Activated CD8-positive, alpha-beta T cell treated with anti-CD3 and anti-CD28 coated beads, Interleukin-2, amount 10 ng/mL, durations not matched to agents 7 days and 5 days (primary cell): ENCODE data around the gene SUPT3H. TPM values are rescaled to one million over a fixed set of nuclear protein-coding genes. Genes with fewer than 3 reads are reported as not detected.
A peak's percentile ranks its signal among the peaks of the same experiment; 100 is the strongest.
"Not testable (repeated sequence)": the region's sequence is repeated elsewhere in the genome, so short reads cannot be mapped to it uniquely, and the experiment has no call there.

Source experiments
- ATAC-seq: fragments of 150-1000 bp; cut with Tn5 transposase; one replicate; pipeline ENCODE4 v1.10.0; 2021; ENCODE audit warnings: moderate library complexity
- CTCF ChIA-PET: fragments of 350-600 bp; sonication (Branson Sonifier 250); formaldehyde crosslinking; loops from one replicate; lab custom pipeline; 2021; ENCODE audit warnings: antibody characterized with exemption; lab: Charles Lee
- POLR2A ChIA-PET: fragments of 350-600 bp; sonication (Branson Sonifier 250); formaldehyde crosslinking; loops from one replicate; lab custom pipeline; 2021; ENCODE audit warnings: antibody characterized with exemption; lab: Charles Lee
- DNase-seq: peaks from one replicate; pipeline ENCODE4 v3.0.0-alpha.2; 2020
- H3K27ac Mint-ChIP-seq: one replicate; pipeline ENCODE4 v1.8.0; 2021; ENCODE audit warnings: mild to moderate bottlenecking, mixed read lengths
- H3K27me3 Mint-ChIP-seq: one replicate; pipeline ENCODE4 v1.8.0; 2021; ENCODE audit warnings: low read depth, mixed read lengths
- H3K36me3 Mint-ChIP-seq: one replicate; pipeline ENCODE4 v1.8.0; 2021; ENCODE audit warnings: low read depth, mixed read lengths
- H3K4me1 Mint-ChIP-seq: one replicate; pipeline ENCODE4 v1.8.0; 2021; ENCODE audit warnings: low read depth, mixed read lengths
- H3K4me3 Mint-ChIP-seq: one replicate; pipeline ENCODE4 v1.8.0; 2021; ENCODE audit warnings: mild to moderate bottlenecking, mixed read lengths
- H3K9me3 Mint-ChIP-seq: one replicate; pipeline ENCODE4 v1.8.0; 2022; ENCODE audit warnings: mixed read lengths; ENCODE audit not compliant: insufficient read depth
- total RNA-seq, 2 experiments: library from RNA; stranded (reverse); gene quantifications; one replicate each; pipeline ENCODE4 v1.2.3, GENCODE V29; 2021

SUPT3H gene
- total RNA-seq, 2 experiments from 2014 or later: 6.4 to 9.1 TPM

DNA sequence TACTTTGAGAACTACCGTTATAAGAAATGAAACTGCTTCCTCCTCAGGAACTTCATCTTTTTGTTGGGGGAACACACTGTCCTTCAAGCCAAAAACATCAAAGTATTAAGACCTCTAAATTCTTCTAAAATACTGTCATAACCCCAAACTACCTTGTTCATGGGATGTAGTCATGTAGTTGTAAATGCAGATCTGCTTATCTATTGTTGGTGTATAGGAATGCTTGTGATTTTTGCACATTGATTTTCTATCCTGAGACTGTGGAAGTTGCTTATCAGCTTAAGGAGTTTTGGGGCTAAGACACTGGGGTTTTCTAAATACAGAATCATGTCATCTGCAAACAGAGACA is 332.5 kb downstream of the SUPT3H start:
- peaks cover 17% of the 10 kb centered on the region for H3K4me1 Mint-ChIP-seq
- H3K27me3 Mint-ChIP-seq: no peaks in the 10 kb centered on the region
- peaks cover 12% of the 10 kb centered on the region for H3K36me3 Mint-ChIP-seq
- no peak overlapping the region for H3K4me3 Mint-ChIP-seq
- peaks cover 17% of the 10 kb centered on the region for H3K9me3 Mint-ChIP-seq
- no peak overlapping the region for H3K27ac Mint-ChIP-seq
- ChIA-PET POLR2A (no interaction called here), CTCF (no interaction called here)
- ATAC-seq: no peak
- no peak for DNase-seq

DNA sequence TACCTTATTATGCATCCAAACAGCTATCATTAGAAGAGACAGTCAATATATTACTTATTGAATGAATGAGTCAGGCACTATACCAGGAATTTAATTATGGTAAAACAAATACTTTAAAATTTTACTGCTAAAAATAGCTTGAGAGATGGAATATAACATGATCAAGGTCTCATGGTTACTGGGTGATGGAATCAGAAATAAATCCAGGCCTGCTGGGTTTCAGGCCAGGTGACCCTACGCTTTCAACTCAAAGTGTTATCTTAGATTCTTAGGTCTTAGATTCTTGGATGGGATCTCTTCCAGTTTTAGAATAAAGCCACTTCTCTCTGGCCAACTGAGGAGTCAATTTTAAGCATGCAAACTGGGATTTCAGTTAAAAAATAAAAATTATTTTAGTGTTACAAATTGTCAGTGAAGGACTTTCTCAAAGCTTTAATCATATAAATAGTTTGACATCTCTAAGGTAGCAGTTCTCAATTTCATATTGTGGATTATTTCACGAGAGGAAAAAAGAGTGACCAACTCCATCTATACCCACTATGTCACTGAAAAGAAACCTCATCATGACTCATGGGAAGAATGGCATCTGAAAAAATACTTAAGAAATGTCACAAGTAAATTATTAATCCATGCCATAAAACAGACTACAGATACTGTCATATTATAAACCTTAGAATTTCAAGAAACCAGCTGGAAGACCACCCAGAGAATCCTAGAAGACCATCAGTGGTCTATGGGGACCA is 333.1 kb downstream of the SUPT3H start:
- Mint-ChIP-seq H3K27me3 (no peaks in the 10 kb centered on the region), H3K4me3 (no peak overlapping the region), H3K4me1 (peaks cover 14% of the 10 kb centered on the region), H3K9me3 (peaks cover 17% of the 10 kb centered on the region), H3K36me3 (peaks cover 12% of the 10 kb centered on the region), H3K27ac (no peak overlapping the region)
- DNase-seq: no peak
- ATAC-seq: no peak
- POLR2A ChIA-PET: no interaction called here
- CTCF ChIA-PET: interaction anchor here (0.7 to 0.8 kb wide), 2 partner anchors 11 to 44 kb away, joined by 3 read pairs; no protein-coding TSS in a partner anchor

DNA sequence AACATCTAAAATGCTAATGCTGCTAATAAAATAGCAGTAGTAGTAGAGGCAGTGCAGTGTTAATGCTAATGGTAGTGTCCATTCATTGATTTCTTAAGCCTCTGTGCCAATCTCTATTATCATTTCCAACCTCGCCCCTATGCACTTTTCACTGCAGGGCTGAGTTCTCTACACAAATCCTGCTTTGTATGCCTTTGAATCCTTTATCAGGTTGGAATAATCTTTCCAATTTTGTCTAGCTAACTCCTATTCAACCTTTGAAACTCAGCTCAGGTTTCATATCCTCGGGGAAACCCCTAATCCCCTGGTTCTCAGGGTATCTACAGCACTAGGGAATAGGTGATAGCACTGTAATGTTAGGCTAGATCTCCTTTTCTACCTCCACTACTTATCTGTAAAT is 333.6 kb downstream of the SUPT3H start:
- Mint-ChIP-seq H3K36me3 (peaks cover 7% of the 10 kb centered on the region), H3K4me3 (no peak overlapping the region), H3K27ac (no peak overlapping the region), H3K27me3 (no peaks in the 10 kb centered on the region), H3K4me1 (peaks cover 8% of the 10 kb centered on the region), H3K9me3 (peaks cover 11% of the 10 kb centered on the region)
- no peak for ATAC-seq
- no peak for DNase-seq
- ChIA-PET CTCF (interaction anchor here (0.7 to 1.1 kb wide), 3 partner anchors 10 to 51 kb away, joined by 3 to 4 read pairs (median 3); no protein-coding TSS in a partner anchor), POLR2A (no interaction called here)

DNA sequence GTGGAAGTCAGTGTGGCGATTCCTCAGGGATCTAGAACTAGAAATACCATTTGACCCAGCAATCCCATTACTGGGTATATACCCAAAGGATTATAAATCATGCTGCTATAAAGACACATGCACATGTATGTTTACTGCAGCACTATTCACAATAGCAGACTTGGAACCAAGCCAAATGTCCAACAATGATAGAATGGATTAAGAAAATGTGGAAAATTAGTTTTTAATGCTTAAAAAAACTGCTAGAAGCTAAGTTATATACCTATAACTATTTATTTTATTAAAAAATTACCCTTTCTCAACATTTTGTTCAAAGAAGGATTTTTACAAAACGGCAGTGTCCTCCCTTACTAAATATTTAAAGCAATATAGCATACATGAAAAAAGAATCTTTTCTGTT is 335.1 kb downstream of the SUPT3H start:
- H3K9me3 Mint-ChIP-seq, H3K36me3 Mint-ChIP-seq, H3K27me3 Mint-ChIP-seq, DNase-seq, H3K4me3 Mint-ChIP-seq, CTCF ChIA-PET, POLR2A ChIA-PET, ATAC-seq, H3K4me1 Mint-ChIP-seq, H3K27ac Mint-ChIP-seq: not testable (repeated sequence)

DNA sequence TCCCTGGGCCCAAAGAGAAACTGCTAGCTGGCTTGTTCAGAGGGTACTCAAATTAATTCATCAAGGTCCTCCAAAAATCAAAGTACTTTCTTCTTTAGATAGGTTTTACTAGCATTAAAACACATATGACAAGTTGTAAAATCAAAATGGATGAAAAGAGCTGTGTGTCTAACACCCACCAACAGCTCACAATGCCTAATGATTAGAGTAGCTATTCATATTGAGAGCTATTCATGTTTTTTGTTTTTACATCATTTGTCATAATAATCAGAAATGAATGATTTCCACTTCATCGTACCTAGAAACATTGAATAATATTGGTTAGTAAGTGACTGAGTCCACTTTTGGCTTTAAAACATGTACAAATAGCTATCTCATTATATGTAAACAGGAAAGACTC is 339.5 kb downstream of the SUPT3H start:
- H3K27me3 Mint-ChIP-seq: no peaks in the 10 kb centered on the region
- POLR2A ChIA-PET: no interaction called here
- no peaks in the 10 kb centered on the region for H3K4me1 Mint-ChIP-seq
- H3K36me3 Mint-ChIP-seq: no peaks in the 10 kb centered on the region
- ATAC-seq (no peak), DNase-seq (no peak)
- H3K27ac Mint-ChIP-seq: no peak overlapping the region
- H3K9me3 Mint-ChIP-seq: no peaks in the 10 kb centered on the region
- H3K4me3 Mint-ChIP-seq: no peak overlapping the region
- CTCF ChIA-PET: interaction anchor here (1.2 kb wide), 1 partner anchor 10 kb away, joined by 3 read pairs; no protein-coding TSS in a partner anchor

DNA sequence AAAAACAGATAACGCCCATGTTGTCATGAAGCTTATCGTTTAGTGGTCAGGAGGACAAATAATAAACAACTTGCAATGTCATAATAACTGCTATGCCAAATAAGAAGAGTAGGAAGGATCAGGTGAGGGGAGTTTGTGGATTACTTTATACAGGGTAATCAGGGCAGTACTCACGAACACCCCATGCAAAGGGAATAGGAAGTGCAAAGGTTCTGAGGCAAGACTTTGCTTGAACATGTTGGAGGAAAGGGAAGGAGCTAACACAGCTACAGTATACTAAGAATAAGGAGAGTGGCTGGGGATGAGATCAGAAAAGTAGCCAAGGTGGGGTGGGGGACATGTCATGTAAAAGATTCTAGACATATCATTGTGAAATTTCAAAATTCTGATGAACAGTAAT is 341.6 kb downstream of the SUPT3H start:
- ChIA-PET POLR2A (no interaction called here), CTCF (no interaction called here)
- H3K36me3 Mint-ChIP-seq: no peaks in the 10 kb centered on the region
- ATAC-seq (no peak), DNase-seq (no peak)
- no peak overlapping the region for H3K27ac Mint-ChIP-seq
- peaks cover 3% of the 10 kb centered on the region for H3K9me3 Mint-ChIP-seq
- H3K4me3 Mint-ChIP-seq: no peak overlapping the region
- no peaks in the 10 kb centered on the region for H3K4me1 Mint-ChIP-seq
- H3K27me3 Mint-ChIP-seq: no peaks in the 10 kb centered on the region

DNA sequence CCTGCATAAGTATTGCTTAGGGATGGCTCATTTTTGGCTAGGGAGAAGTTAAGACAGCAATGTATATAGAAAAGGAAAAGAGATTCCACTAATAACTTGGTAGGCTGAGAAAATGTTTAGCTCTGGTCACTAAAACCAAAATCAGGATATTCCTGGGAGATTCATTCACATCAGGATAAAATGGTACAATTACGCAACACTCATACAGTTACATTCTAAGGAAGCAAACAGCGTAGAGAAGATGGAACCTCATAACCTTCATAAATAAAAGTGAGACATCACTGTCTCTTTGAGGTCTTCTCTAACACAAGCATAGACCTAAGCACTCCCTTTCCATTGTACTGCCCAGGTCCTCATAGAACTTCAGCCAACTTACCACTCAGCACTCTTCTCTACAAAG is 345.3 kb downstream of the SUPT3H start:
- ChIA-PET CTCF (interaction anchor here (0.6 kb wide), 1 partner anchor 21 kb away, joined by 3 read pairs; no protein-coding TSS in a partner anchor), POLR2A (no interaction called here)
- Mint-ChIP-seq H3K4me3 (no peak overlapping the region), H3K36me3 (peaks cover 5% of the 10 kb centered on the region), H3K4me1 (peaks cover under 1% of the 10 kb centered on the region), H3K27ac (no peak overlapping the region), H3K27me3 (no peaks in the 10 kb centered on the region), H3K9me3 (peaks cover 10% of the 10 kb centered on the region)
- ATAC-seq (no peak), DNase-seq (no peak)

DNA sequence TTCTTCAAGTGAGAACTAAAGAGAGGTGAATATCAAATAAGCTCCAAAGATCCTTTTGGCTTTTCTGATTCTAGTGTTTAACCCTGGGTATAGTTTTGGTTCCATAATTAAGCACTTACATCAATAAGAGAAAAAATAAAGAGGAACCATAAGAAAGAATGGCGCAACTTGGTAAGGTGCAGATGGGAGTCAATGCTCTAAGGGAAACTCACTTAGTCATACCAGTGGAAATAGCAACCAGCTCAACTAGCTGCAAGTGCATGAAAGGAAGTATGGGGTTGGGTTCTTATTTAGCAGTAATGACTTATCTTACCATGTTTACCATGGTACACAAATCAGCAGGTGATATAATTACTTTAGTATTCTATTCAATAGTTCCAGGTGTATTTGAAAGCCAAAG is 346.1 kb downstream of the SUPT3H start:
- Mint-ChIP-seq H3K9me3 (peaks cover 10% of the 10 kb centered on the region), H3K27ac (no peak overlapping the region), H3K36me3 (peaks cover 12% of the 10 kb centered on the region), H3K4me3 (no peak overlapping the region), H3K4me1 (peaks cover 4% of the 10 kb centered on the region), H3K27me3 (no peaks in the 10 kb centered on the region)
- POLR2A ChIA-PET: no interaction called here
- DNase-seq (no peak), ATAC-seq (no peak)
- CTCF ChIA-PET: no interaction called here

DNA sequence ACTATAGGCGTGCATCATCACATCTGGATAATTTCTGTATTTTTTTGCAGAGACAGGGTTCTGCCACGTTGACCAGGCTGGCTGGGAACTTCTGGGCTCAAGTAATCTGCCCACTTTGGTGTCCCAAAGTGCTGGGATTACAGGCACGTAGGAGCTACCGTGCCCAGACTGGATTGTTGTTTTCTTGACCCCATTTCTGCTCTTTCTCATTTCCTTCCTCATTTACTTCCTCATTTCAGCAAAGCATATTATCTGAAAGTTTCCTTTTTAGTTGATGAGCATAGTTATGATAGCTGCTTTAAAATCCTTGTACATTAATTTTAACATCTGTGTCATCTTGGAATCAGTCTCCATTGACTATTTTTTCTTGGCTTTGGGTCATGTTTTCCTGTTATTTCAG is 350.6 kb downstream of the SUPT3H start:
- DNase-seq (no peak), ATAC-seq (no peak)
- Mint-ChIP-seq H3K27me3 (no peaks in the 10 kb centered on the region), H3K4me1 (peaks cover 9% of the 10 kb centered on the region), H3K9me3 (peaks cover 13% of the 10 kb centered on the region), H3K4me3 (no peak overlapping the region), H3K36me3 (peaks cover 25% of the 10 kb centered on the region), H3K27ac (no peak overlapping the region)
- ChIA-PET POLR2A (no interaction called here), CTCF (interaction anchor here (1.3 kb wide), 1 partner anchor 11 kb away, joined by 3 read pairs; no protein-coding TSS in a partner anchor)

DNA sequence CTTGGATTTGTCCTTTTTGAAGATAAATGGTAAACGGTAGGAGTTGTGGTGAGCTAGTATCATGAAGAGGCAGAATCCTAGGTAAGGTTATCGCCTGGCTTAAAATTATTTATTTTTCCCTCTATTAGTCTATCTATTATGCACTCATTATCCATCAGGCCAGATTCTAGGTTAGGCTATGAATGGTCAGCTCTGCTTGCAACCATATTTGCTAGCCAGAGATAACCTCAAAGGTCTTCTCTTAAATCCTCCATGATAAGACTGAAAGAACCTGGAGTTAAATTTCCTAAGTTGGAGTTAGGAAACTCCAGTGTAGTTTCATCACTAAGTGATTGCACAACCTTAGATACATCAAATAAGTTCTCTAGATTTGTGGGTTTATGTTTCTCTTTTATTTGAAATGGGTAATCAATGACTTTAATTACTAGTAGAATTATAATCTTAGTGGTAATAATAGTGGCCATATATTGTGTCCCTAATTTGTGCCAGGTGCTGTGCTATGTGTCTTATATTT is 351.7 kb downstream of the SUPT3H start:
- Mint-ChIP-seq H3K9me3 (peaks cover 13% of the 10 kb centered on the region), H3K4me3 (no peak overlapping the region), H3K36me3 (peaks cover 25% of the 10 kb centered on the region), H3K4me1 (peaks cover 19% of the 10 kb centered on the region), H3K27ac (no peak overlapping the region), H3K27me3 (no peaks in the 10 kb centered on the region)
- DNase-seq (no peak), ATAC-seq (no peak)
- CTCF ChIA-PET: interaction anchor here (0.7 to 1.2 kb wide), 3 partner anchors 47 to 340 kb away, joined by 3 read pairs; no protein-coding TSS in a partner anchor
- POLR2A ChIA-PET: interaction anchor here (0.6 to 1.0 kb wide), 2 partner anchors 11 to 296 kb away, joined by 3 read pairs; no protein-coding TSS in a partner anchor

DNA sequence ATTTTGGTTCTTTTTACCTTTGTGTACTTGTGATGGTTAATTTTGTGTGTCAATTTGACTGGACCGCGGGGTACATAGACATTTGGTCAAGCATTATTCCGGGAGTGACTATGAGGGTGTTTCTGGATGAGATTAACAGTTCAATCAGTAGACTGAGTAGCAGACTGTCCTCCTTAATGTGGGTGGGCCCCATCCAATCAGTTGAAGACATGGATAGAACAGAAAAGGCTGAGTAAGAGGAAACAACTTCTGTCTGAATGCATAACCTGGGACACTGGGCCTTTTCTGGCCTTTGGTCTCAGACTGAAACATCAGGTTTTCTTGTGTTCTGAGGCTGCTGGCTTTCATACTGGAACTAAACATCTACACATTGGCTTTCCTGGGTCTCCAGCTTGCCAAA is 353.1 kb downstream of the SUPT3H start:
- DNase-seq: no peak
- ATAC-seq: no peak
- Mint-ChIP-seq H3K4me1 (peaks cover 24% of the 10 kb centered on the region), H3K9me3 (peaks cover 13% of the 10 kb centered on the region), H3K27ac (no peak overlapping the region), H3K27me3 (no peaks in the 10 kb centered on the region), H3K36me3 (peaks cover 25% of the 10 kb centered on the region), H3K4me3 (no peak overlapping the region)
- ChIA-PET POLR2A (no interaction called here), CTCF (no interaction called here)

DNA sequence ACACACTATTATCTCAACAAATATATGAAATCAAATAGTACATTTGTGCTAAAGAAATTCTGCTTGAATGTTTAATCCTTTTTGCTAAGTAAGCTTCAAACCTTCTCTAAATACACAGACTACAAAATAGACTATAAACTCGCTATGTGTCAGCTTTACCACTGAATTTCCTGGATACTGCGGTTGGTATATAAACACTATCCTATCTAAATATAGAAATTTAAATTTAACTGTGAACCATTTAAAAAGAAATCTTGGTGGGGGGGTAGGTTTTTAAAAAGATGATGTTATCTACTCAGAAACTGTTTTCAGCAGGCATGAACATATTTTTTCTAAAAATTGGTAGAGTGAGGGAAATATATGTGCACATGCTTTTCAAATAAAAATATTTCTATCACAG is 356.1 kb downstream of the SUPT3H start:
- Mint-ChIP-seq H3K4me3 (no peak overlapping the region), H3K27me3 (no peaks in the 10 kb centered on the region), H3K36me3 (peaks cover 17% of the 10 kb centered on the region), H3K4me1 (peaks cover 20% of the 10 kb centered on the region), H3K9me3 (peaks cover 5% of the 10 kb centered on the region), H3K27ac (no peak overlapping the region)
- CTCF ChIA-PET: interaction anchor here (0.6 to 1.1 kb wide), 3 partner anchors 21 to 252 kb away, joined by 3 to 4 read pairs (median 4); no protein-coding TSS in a partner anchor
- POLR2A ChIA-PET: no interaction called here
- DNase-seq: peak; percentile 33
- ATAC-seq: peak; percentile 94
